ENCODE results near the gene TRA2A. TPM values are rescaled to one million over a fixed set of nuclear protein-coding genes. Genes with fewer than 3 reads are reported as not detected.
"Not testable (repeated sequence)": the region's sequence is repeated elsewhere in the genome, so short reads cannot be mapped to it uniquely, and the experiment has no call there.

The TRA2A gene
- total RNA-seq, 4 donors from 2014 or later = 31.7 to 199 (median 111) TPM

DNA sequence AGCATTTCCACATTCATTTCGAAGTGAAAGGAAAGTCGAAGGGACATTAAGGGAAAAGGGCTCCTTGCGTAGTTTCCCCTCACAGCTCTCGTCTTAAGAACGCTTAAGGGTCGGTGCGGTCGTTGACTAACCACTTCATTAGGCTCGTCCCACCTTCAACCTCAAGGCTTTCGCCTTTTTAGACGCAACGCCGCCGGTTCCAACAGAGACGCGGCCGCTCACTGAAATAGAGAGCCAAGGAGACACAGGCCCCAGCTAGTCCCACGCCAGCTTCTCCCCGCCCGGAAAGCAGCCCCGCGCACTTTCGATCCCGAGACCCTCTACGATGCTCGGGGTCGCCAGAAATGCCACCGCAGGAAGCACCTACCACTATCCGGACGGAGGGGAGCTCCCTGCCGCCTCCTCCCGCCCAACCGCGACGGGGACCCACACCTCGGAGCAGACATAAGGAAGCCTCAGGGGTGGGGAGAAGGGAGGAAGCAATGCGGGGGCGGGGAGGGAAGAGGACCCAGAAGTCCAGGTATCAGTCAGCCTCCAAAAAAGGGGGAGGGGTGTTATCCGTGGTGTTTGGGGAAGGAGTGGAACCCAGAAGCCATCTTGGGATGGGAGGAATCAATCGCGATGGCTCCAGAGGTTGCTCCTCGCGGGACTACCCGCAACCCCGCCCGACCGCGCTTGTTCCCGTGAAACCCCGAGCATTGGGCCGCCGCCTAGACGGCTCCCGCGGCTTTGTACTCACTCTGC lies 559 bp downstream of the TRA2A start:
- peak; percentile 50 for DNase-seq
- Histone ChIP-seq H3K9me3 (no peaks in the 10 kb centered on the region), H3K4me1 (peaks cover 11 to 44% (median 33%) of the 10 kb centered on the region in 4 donors), H3K27me3 (no peaks in the 10 kb centered on the region), H3K27ac (peak overlapping the region; percentile 94 to 97 (median 96)), H3K36me3 (no peaks in the 10 kb centered on the region), H3K4me3 (peak overlapping the region; percentile 84 to 93 (median 88))
- intact Hi-C loops (cut with DNase I; ENCODE audit: low total_unique reads) = loop anchor here (10.0 kb wide), 1 partner anchor 64 kb away; the partner anchor contains the start of gene CCDC126
- TF ChIP-seq, protein P1, sequence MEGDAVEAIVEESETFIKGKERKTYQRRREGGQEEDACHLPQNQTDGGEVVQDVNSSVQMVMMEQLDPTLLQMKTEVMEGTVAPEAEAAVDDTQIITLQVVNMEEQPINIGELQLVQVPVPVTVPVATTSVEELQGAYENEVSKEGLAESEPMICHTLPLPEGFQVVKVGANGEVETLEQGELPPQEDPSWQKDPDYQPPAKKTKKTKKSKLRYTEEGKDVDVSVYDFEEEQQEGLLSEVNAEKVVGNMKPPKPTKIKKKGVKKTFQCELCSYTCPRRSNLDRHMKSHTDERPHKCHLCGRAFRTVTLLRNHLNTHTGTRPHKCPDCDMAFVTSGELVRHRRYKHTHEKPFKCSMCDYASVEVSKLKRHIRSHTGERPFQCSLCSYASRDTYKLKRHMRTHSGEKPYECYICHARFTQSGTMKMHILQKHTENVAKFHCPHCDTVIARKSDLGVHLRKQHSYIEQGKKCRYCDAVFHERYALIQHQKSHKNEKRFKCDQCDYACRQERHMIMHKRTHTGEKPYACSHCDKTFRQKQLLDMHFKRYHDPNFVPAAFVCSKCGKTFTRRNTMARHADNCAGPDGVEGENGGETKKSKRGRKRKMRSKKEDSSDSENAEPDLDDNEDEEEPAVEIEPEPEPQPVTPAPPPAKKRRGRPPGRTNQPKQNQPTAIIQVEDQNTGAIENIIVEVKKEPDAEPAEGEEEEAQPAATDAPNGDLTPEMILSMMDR (IDR thresholded peaks at IDR 0.05) = no peak
- TF ChIP-seq POLR2A (IDR thresholded peaks at IDR 0.05) (no peak), POLR2AphosphoS5 (IDR thresholded peaks at IDR 0.05) (peak in 2 of 3 donors; percentile 64), EP300 (IDR thresholded peaks at IDR 0.05; ENCODE audit: low read depth) (no peak)
- WGBS, 2 donors (ENCODE audit: low coverage in 1 of 2) = 0% methylated on average over 7 to 55 of the region's 55 CpGs
- in situ Hi-C loops (cut with MboI; ENCODE audit: low pct_ligation_motif_present in 1 of 4, low pct_unique_long_range_greater_than_20kb in 1 of 4, low sequenced_read_pairs in 3 of 4) = no loop called here

DNA sequence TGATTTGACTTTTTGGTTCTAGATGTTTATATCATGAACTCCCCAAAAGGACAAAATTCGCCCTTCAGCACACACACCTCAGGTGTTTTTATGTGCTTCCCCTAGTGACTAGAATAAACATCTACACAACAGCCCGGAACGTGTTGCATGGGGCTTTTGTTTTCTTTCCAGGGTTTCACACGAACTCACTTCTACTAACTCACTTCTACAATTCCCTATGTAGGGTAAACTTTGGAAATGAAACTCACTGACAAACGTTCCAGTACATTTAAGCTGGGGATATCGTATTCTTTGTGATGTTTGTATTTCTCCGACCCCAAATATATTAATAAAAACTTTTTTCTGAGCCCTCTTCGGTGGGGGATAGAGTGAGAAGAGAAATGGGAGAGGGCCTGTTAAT lies 1.4 kb downstream of the TRA2A start:
- no peak for DNase-seq
- Histone ChIP-seq H3K4me3 (peak overlapping the region; percentile 84 to 93 (median 88)), H3K4me1 (peaks cover 11 to 51% (median 34%) of the 10 kb centered on the region in 4 donors), H3K9me3 (no peaks in the 10 kb centered on the region), H3K27ac (peak overlapping the region; percentile 94 to 97 (median 96)), H3K36me3 (no peaks in the 10 kb centered on the region), H3K27me3 (no peaks in the 10 kb centered on the region)
- 1 to 2% methylated on average over 7 to 8 of the region's 8 CpGs for WGBS, 2 donors (ENCODE audit: low coverage in 1 of 2)
- TF ChIP-seq, protein P1 (IDR thresholded peaks at IDR 0.05) = peak in 3 of 5 experiments; percentile 8 to 32 (median 20)
- no peak for TF ChIP-seq POLR2AphosphoS5 (IDR thresholded peaks at IDR 0.05)
- TF ChIP-seq POLR2A (IDR thresholded peaks at IDR 0.05) = no peak
- intact Hi-C loops (cut with DNase I; ENCODE audit: low total_unique reads) (loop anchor here (10.0 kb wide), 1 partner anchor 64 kb away; the partner anchor contains the start of gene CCDC126), in situ Hi-C loops (cut with MboI; ENCODE audit: low pct_ligation_motif_present in 1 of 4, low pct_unique_long_range_greater_than_20kb in 1 of 4, low sequenced_read_pairs in 3 of 4) (no loop called here)

DNA sequence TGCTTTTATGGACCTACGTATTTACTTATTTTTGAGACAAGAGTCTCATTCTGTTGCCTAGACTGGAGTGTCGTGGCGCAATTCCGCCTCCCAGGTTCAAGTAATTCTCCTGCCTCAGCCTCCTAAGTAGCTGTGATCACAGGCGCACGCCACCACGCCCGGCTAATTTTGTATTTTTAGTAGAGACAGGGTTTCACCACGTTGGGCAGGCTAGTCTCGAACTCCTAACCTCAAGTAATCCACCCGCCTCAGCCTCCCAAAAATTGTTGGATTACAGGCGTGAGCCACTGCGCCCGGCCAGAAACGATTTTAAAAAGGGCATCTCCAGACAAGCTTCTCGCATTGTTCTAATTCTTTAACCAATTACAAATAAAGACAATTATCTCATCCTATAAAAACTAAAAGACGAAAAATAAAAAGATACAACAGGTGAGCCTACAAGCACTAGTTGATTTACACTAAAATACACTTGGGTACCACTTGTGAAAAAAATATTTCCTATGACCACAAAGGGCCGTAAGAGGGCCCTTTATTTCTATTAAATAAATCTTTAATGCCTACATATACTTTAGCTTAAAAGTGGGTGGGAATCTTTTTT lies 2.4 kb downstream of the TRA2A start:
- Histone ChIP-seq H3K36me3 (no peaks in the 10 kb centered on the region), H3K4me3 (peak overlapping the region in 2 of 4 donors; percentile 85 to 90), H3K27me3 (no peaks in the 10 kb centered on the region), H3K4me1 (peaks cover 11 to 61% (median 34%) of the 10 kb centered on the region in 4 donors), H3K9me3 (no peaks in the 10 kb centered on the region), H3K27ac (peak overlapping the region in 1 of 4 donors; percentile 94)
- TF ChIP-seq EP300 (IDR thresholded peaks at IDR 0.05; ENCODE audit: low read depth) (no peak), POLR2A (IDR thresholded peaks at IDR 0.05) (no peak), POLR2AphosphoS5 (IDR thresholded peaks at IDR 0.05) (no peak)
- TF ChIP-seq, protein P1 (IDR thresholded peaks at IDR 0.05) = no peak
- in situ Hi-C loops (cut with MboI; ENCODE audit: low pct_ligation_motif_present in 1 of 4, low pct_unique_long_range_greater_than_20kb in 1 of 4, low sequenced_read_pairs in 3 of 4) = no loop called here
- DNase-seq = no peak
- intact Hi-C loops (cut with DNase I; ENCODE audit: low total_unique reads) = no loop called here
- WGBS, 2 donors (ENCODE audit: low coverage in 1 of 2) = 86 to 88% methylated on average over 12 to 18 of the region's 18 CpGs

DNA sequence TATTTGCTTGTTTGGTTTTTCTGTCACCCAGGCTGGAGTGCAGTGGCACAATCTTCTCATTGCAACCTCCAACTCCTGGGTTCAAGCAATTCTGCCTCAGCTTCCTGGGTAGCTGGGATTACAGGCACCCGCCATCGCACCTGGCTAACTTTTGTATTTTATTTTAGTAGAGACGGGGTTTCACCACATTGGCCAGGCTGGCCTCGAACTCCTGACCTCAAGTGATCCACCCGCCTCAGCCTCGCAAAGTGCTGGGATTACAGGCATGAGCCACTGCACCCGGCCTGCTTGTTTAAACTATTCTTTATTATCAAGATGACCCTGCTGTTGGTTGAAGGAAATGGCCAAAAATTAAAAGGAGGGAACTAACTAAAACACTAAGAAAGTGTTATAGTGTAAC lies 6.2 kb downstream of the TRA2A start:
- 17 to 76% methylated on average over 1 to 7 of the region's 7 CpGs for WGBS, 2 donors (ENCODE audit: low coverage in 1 of 2)
- H3K27ac ChIP-seq; H3K27me3 ChIP-seq; DNase-seq; in situ Hi-C loops (cut with MboI; ENCODE audit: low pct_ligation_motif_present in 1 of 4, low pct_unique_long_range_greater_than_20kb in 1 of 4, low sequenced_read_pairs in 3 of 4); H3K9me3 ChIP-seq; intact Hi-C loops (cut with DNase I; ENCODE audit: low total_unique reads); H3K4me3 ChIP-seq; H3K36me3 ChIP-seq: not testable (repeated sequence)
- peaks cover 11 to 72% (median 37%) of the 10 kb centered on the region in 4 donors for H3K4me1 ChIP-seq
